K562 (cell line): ENCODE data around the gene VDAC1. TPM values are rescaled to one million over a fixed set of nuclear protein-coding genes. Genes with fewer than 3 reads are reported as not detected.

Experiments
- CBFA2T3 ChIP-seq: fragments of 450-650 bp; IDR thresholded peaks from 2 replicates; pipeline ENCODE4 v1.6.1; 2017
- CREB1 ChIP-seq, 2 experiments: sonication (generic) in 1 of 2; formaldehyde crosslinking in 1 of 2; IDR thresholded peaks; 2 replicates each; pipeline versions ENCODE4 v1.6.1 to v1.8.0; 2012 to 2022; ENCODE audit warnings: inconsistent platforms in 1 of 2, mild to moderate bottlenecking in 1 of 2, missing genetic modification reagents in 1 of 2, moderate library complexity in 1 of 2
- KDM1A ChIP-seq, 2 experiments: fragments of 450-650 bp; IDR thresholded peaks; 2 replicates each; pipeline ENCODE4 v1.6.1; 2016; ENCODE audit warnings: mild to moderate bottlenecking in 2 of 2
- KLF16 ChIP-seq: IDR thresholded peaks from 2 replicates; pipeline ENCODE4 v1.6.1; 2016; ENCODE audit warnings: antibody characterized with exemption
- MEF2A ChIP-seq: IDR thresholded peaks from 2 replicates; pipeline ENCODE4 v1.6.1; 2011; ENCODE audit warnings: low read depth, mild to moderate bottlenecking, low read length, moderate library complexity; ENCODE audit not compliant: control insufficient read depth
- MNT ChIP-seq, 2 experiments: fragments of 450-650 bp; conservative IDR thresholded peaks; 2 replicates each; pipeline ENCODE4 v1.6.1; 2017; ENCODE audit warnings: mild to moderate bottlenecking in 2 of 2, moderate library complexity in 2 of 2
- NCOR1 ChIP-seq: fragments of 450-650 bp; IDR thresholded peaks from 2 replicates; pipeline ENCODE4 v1.6.1; 2016; ENCODE audit warnings: mild to moderate bottlenecking, moderate library complexity
- POLR2AphosphoS5 ChIP-seq: IDR thresholded peaks from 2 replicates; pipeline ENCODE4 v1.6.1; 2011; ENCODE audit warnings: mild to moderate bottlenecking, low read depth, low read length, moderate library complexity; ENCODE audit not compliant: control insufficient read depth, insufficient read depth
- SOX6 ChIP-seq: fragments of 450-650 bp; IDR thresholded peaks from 2 replicates; pipeline ENCODE4 v1.6.1; 2014; ENCODE audit warnings: mild to moderate bottlenecking
- TAL1 ChIP-seq: fragments of 450-650 bp; IDR thresholded peaks from 2 replicates; pipeline ENCODE4 v1.6.1; 2016; ENCODE audit warnings: mild to moderate bottlenecking
- TBL1XR1 ChIP-seq, 2 experiments: IDR thresholded peaks; 2 replicates each; pipeline ENCODE4 v1.6.1; 2012; ENCODE audit warnings: improper control_type of control experiment in 2 of 2, low read length in 2 of 2, mild to moderate bottlenecking in 1 of 2
- TCF3 ChIP-seq: sonication (generic); formaldehyde crosslinking; IDR thresholded peaks from 2 replicates; pipeline ENCODE4 v1.4.0; 2020; ENCODE audit warnings: mild to moderate bottlenecking, missing genetic modification reagents
- TEAD4 ChIP-seq, 2 experiments: sonication (generic) in 1 of 2; formaldehyde crosslinking in 1 of 2; IDR thresholded peaks; 2 replicates each; pipeline versions ENCODE4 v1.6.1 to v1.8.0; 2012 to 2022; ENCODE audit warnings: borderline replicate concordance in 1 of 2, inconsistent platforms in 1 of 2, low read length in 1 of 2, mild to moderate bottlenecking in 1 of 2, missing genetic modification reagents in 1 of 2
- TGIF2 ChIP-seq: sonication (generic); formaldehyde crosslinking; IDR thresholded peaks from 2 replicates; pipeline ENCODE4 v1.8.1; 2022; ENCODE audit warnings: mild to moderate bottlenecking, missing genetic modification reagents, moderate library complexity
- ZNF76 ChIP-seq: fragments of 250-450 bp; sonication (Bioruptor Pico); IDR thresholded peaks from 2 replicates; pipeline ENCODE4 v1.4.0; 2020; ENCODE audit warnings: mild to moderate bottlenecking, moderate library complexity, borderline replicate concordance
- polyA plus RNA-seq, 8 experiments: library from polyadenylated mRNA; depleted of rRNA in 4 of 8; stranded (reverse) in 5 of 8; unstranded in 3 of 8; fragments of >200 nt; fragmentation: Nextera tagmentation in 2 of 8; fragmentation: Illumina TruSeq in 1 of 8; extraction: Ambion mirVana in 2 of 8; extraction: Trizol in 1 of 8; gene quantifications; 2 replicates each; pipeline versions ENCODE4 v1.2.1 to v1.2.3, GENCODE V29; 2011 to 2014; ENCODE audit warnings: inconsistent platforms in 1 of 8, missing spikeins in 1 of 8
- total RNA-seq, 7 experiments: library from RNA; depleted of rRNA in 6 of 7; stranded (reverse); fragments of >200 nt in 6 of 7; fragmentation: Illumina TruSeq in 2 of 7; extraction: Trizol in 2 of 7; gene quantifications; 2 replicates each; pipeline versions ENCODE4 v1.2.1 to v1.2.3, GENCODE V29; 2011 to 2021; ENCODE audit warnings: low replicate concordance in 1 of 7
- TF ChIP-seq, protein P1 (sequence below), 2 experiments: fragments of 200-800 bp in 1 of 2; sonication (Bioruptor generic) in 1 of 2; sonication (generic) in 1 of 2; formaldehyde crosslinking in 1 of 2; IDR thresholded peaks in 1 of 2; conservative IDR thresholded peaks in 1 of 2; 2 replicates each; pipeline versions ENCODE4 v1.5.0 to v1.6.1; 2016 to 2020; ENCODE audit warnings: missing compliant biosample characterization in 1 of 2, missing genetic modification characterization in 1 of 2, missing genetic modification reagents in 1 of 2

VDAC1 gene
- total and polyA plus RNA-seq, 9 of the 15 experiments (the other 6 are each of a cell fraction or from before 2014, with no cell fraction given), result 168 to 366 (median 293) TPM

GRCh38 chr5:134018154-134018985 lies 13.6 kb upstream of the VDAC1 start (continued):
- TF ChIP-seq TEAD4 (IDR thresholded peaks at IDR 0.05; ENCODE audit: low read length) (peak; percentile 86), TEAD4 (CRISPR knock-in tag; IDR thresholded peaks at IDR 0.05; ENCODE audit: borderline replicate concordance) (no peak), TCF3 (peak; percentile 81), NCOR1 (peak; percentile 85), MEF2A (0 out of 2 replicates have a peak, but pooled peaks have one; percentile 46), KDM1A (IDR thresholded peaks at IDR 0.05) (peak; percentile 93), POLR2AphosphoS5 (peak; percentile 79; the same call in 1 of the 2 replicates), KLF16 (peak; percentile 79), ZNF76 (CRISPR knock-in tag) (no peak), CBFA2T3 (peak; percentile 92), TGIF2 (CRISPR knock-in tag) (no peak), MNT (conservative IDR thresholded peaks at IDR 0.05) (0 out of 4 replicates have a peak, but pooled peaks of 1 of the 2 experiments have one; percentile 35), CREB1 (IDR thresholded peaks at IDR 0.05) (peak; percentile 13; the same call in 1 of the 2 replicates), CREB1 (CRISPR knock-in tag; IDR thresholded peaks at IDR 0.05) (no peak), TBL1XR1 (IDR thresholded peaks at IDR 0.05; ENCODE audit: low read length in 2 of 2) (peak in 1 of 2 experiments; percentile 78; a peak in 2 of 4 replicates), SOX6 (peak; percentile 60; the same call in 1 of the 2 replicates), TAL1 (peak; percentile 69)
- TF ChIP-seq, protein P1, sequence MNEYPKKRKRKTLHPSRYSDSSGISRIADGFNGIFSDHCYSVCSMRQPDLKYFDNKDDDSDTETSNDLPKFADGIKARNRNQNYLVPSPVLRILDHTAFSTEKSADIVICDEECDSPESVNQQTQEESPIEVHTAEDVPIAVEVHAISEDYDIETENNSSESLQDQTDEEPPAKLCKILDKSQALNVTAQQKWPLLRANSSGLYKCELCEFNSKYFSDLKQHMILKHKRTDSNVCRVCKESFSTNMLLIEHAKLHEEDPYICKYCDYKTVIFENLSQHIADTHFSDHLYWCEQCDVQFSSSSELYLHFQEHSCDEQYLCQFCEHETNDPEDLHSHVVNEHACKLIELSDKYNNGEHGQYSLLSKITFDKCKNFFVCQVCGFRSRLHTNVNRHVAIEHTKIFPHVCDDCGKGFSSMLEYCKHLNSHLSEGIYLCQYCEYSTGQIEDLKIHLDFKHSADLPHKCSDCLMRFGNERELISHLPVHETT (CRISPR knock-in tag; conservative IDR thresholded peaks at IDR 0.05 in 1 of 2, IDR thresholded peaks at IDR 0.05 in 1 of 2), result 0 out of 4 replicates have a peak, but pooled peaks of 1 of the 2 experiments have one; percentile 47
